Erythroblast (primary cell): ENCODE measurements around the gene CLPSL1.
A peak's percentile ranks its signal among the peaks of the same experiment; 100 is the strongest.

Experiments used
- DNase-seq, 2 experiments: peaks; one replicate each; lab custom pipeline; 2025; lab: John Stamatoyannopoulos, UW
- GATA1 ChIP-seq: IDR thresholded peaks from 2 replicates; pipeline ENCODE4 v1.6.1; 2011; ENCODE audit warnings: low read depth, mild to moderate bottlenecking, control low read depth, low read length, moderate library complexity
- POLR2A ChIP-seq: IDR thresholded peaks from 2 replicates; pipeline ENCODE4 v1.6.1; 2011; ENCODE audit warnings: mild to moderate bottlenecking, low read length

Gene CLPSL1

GRCh38 chr6:35747877-35748276 lies 32.9 kb upstream of the CLPSL1 start:
- no peak for TF ChIP-seq POLR2A
- TF ChIP-seq GATA1 = no peak
- no peak for DNase-seq

GRCh38 chr6:35750557-35750956 lies 30.3 kb upstream of the CLPSL1 start:
- no peak for DNase-seq

GRCh38 chr6:35751594-35751993 lies 29.2 kb upstream of the CLPSL1 start:
- no peak for DNase-seq
- TF ChIP-seq GATA1 (no peak), POLR2A (no peak)

More at GRCh38 chr6:35750557-35750956, 30.3 kb upstream of the CLPSL1 start:
- no peak for TF ChIP-seq POLR2A
- TF ChIP-seq GATA1 = no peak

GRCh38 chr6:35752330-35752729 lies 28.5 kb upstream of the CLPSL1 start:
- TF ChIP-seq POLR2A (no peak), GATA1 (no peak)
- DNase-seq = no peak

GRCh38 chr6:35754452-35755277 lies 26.2 kb upstream of the CLPSL1 start:
- DNase-seq = no peak
- TF ChIP-seq GATA1 (no peak), POLR2A (no peak)

- no peak for DNase-seq
- TF ChIP-seq GATA1 (no peak), POLR2A (no peak)
Measured at GRCh38 chr6:35755278-35755924, 25.4 kb upstream of the CLPSL1 start.

- peak; percentile 48 to 58 for DNase-seq
- TF ChIP-seq POLR2A = no peak
- TF ChIP-seq GATA1 = no peak
Measured at GRCh38 chr6:35757456-35758123, 23.2 kb upstream of the CLPSL1 start.

- no peak for DNase-seq
- no peak for TF ChIP-seq GATA1
Measured at GRCh38 chr6:35759426-35759825, 21.4 kb upstream of the CLPSL1 start.

GRCh38 chr6:35765739-35766138 lies 15.1 kb upstream of the CLPSL1 start:
- DNase-seq = no peak
- TF ChIP-seq POLR2A (no peak), GATA1 (no peak)

GRCh38 chr6:35769211-35769610 lies 11.6 kb upstream of the CLPSL1 start:
- TF ChIP-seq POLR2A = no peak
- TF ChIP-seq GATA1 = no peak

GRCh38 chr6:35771343-35771627 lies 9.5 kb upstream of the CLPSL1 start:
- TF ChIP-seq GATA1 = no peak
- TF ChIP-seq POLR2A = no peak
- no peak for DNase-seq

More at GRCh38 chr6:35769211-35769610, 11.6 kb upstream of the CLPSL1 start:
- no peak for DNase-seq

GRCh38 chr6:35774116-35774794 lies 6.6 kb upstream of the CLPSL1 start:
- no peak for DNase-seq
- TF ChIP-seq GATA1 (no peak), POLR2A (no peak)

GRCh38 chr6:35775031-35775430 lies 5.8 kb upstream of the CLPSL1 start:
- no peak for DNase-seq
- no peak for TF ChIP-seq POLR2A
- no peak for TF ChIP-seq GATA1
